Adrenal gland (tissue), 12 donors: ENCODE results near the gene TMEM214. TPM values are rescaled to one million over a fixed set of nuclear protein-coding genes. Genes with fewer than 3 reads are reported as not detected.
A peak's percentile ranks its signal among the peaks of the same experiment; 100 is the strongest.

ENCODE experiments used
- DNase-seq, 7 donors: peaks; one replicate each; pipeline ENCODE4 v3.0.0-alpha.2; 2019 to 2020
- H3K27ac ChIP-seq, 5 donors: fragments of 200-600 bp; sonication (generic) in 4 of 5; 1 replicate in 3 of 5; 2 replicates in 2 of 5; pipeline versions ENCODE4 v1.5.1 to v1.8.0; 2016 to 2020; ENCODE audit warnings: mild to moderate bottlenecking in 1 of 5
- H3K27me3 ChIP-seq: fragments of 200-600 bp; 2 replicates; pipeline ENCODE4 v1.8.0; 2021
- H3K36me3 ChIP-seq, 2 donors: fragments of 200-600 bp; replicated peaks in 1 of 2; 1 replicate in 1 of 2; 2 replicates in 1 of 2; pipeline versions ENCODE4 v1.5.1 to v1.8.0; 2018 to 2022
- H3K4me1 ChIP-seq, 2 donors: fragments of 200-600 bp; replicated peaks in 1 of 2; 1 replicate in 1 of 2; 2 replicates in 1 of 2; pipeline versions ENCODE4 v1.5.1 to v1.8.0; 2018 to 2021
- H3K4me3 ChIP-seq, 4 donors: fragments of 200-600 bp; sonication (generic) in 3 of 4; one replicate each; pipeline ENCODE4 v1.5.1; 2016 to 2018
- H3K9me3 ChIP-seq, 3 donors: fragments of 200-600 bp; sonication (generic) in 1 of 3; replicated peaks in 1 of 3; 1 replicate in 2 of 3; 2 replicates in 1 of 3; pipeline versions ENCODE4 v1.5.1 to v1.8.0; 2016 to 2021
- POLR2A ChIP-seq, 2 donors: fragments of 450-650 bp; IDR thresholded peaks; one replicate each; pipeline ENCODE4 v1.6.1; 2017; ENCODE audit warnings: antibody characterized with exemption in 2 of 2, mild to moderate bottlenecking in 2 of 2, moderate library complexity in 1 of 2
- WGBS, 4 donors: extraction: QIAGEN DNeasy Blood & Tissue Kit in 2 of 4; methylation state at CpG; one replicate each; pipeline versions ENCODE4 v1.1.5 to v1.1.7; 2013 to 2017; 5-methylcytosine and 5-hydroxymethylcytosine counted together
- intact Hi-C, 2 donors: fragments of 100-400 bp; cut with DNase I; formaldehyde crosslinking; loops; one replicate each; pipeline versions ENCODE4 v1.14.1 to v1.15.0; 2022 to 2023
- polyA plus RNA-seq, 3 donors: library from polyadenylated mRNA; stranded (reverse); fragments of 200-250 nt in 2 of 3; fragments of 350-450 nt in 1 of 3; fragmentation: Illumina TruSeq in 1 of 3; extraction: RNeasy Lipid Tissue Mini Kit (QIAGEN cat#74804) in 1 of 3; gene quantifications; one replicate each; pipeline ENCODE4 v1.2.3, GENCODE V29; 2013 to 2014
- total RNA-seq, 9 donors: library from RNA; depleted of rRNA in 4 of 9; stranded (reverse); fragments of >200 nt in 4 of 9; fragments of 120-200 nt in 1 of 9; fragmentation: NEBNext Ultra II Directional in 1 of 9; extraction: Animal tissue kit (Norgen Biotek cat#: 25700) in 1 of 9; gene quantifications; one replicate each; pipeline versions ENCODE4 v1.1.0 to v1.2.4, GENCODE V29; 2013 to 2023
- TF ChIP-seq, protein P1 (sequence below), 6 experiments: fragments of 450-650 bp in 4 of 6; fragments of 200-600 bp in 2 of 6; sonication (generic) in 1 of 6; IDR thresholded peaks; 1 replicate in 5 of 6; 2 replicates in 1 of 6; pipeline versions ENCODE4 v1.5.1 to v1.8.0; 2016 to 2021; ENCODE audit warnings: antibody characterized with exemption in 6 of 6, mild to moderate bottlenecking in 2 of 6, moderate library complexity in 1 of 6
- donor health status: healthy with polysubstance abuse.
- donor health status: Bipolar disorder and iron deficiency.
- donor health status: DM: yes; HTN: yes; CAD: no.
- donor health status: DM: no; HTN: no; CAD: no.
- donor health status: DM: no; HTN: no; CAD: no.
- donor health status: DM: yes; HTN: yes; CAD: no.

Gene TMEM214
- total and polyA plus RNA-seq, 12 donors = 25.2 to 124 (median 60.1) TPM

GRCh38 chr2:27079233-27080139 lies 46.7 kb downstream of the TMEM214 start:
- Histone ChIP-seq H3K27ac (peak overlapping the region in 4 of 5 donors; percentile 32 to 81 (median 71)), H3K36me3 (peaks cover 0 to 6% of the 10 kb centered on the region in 2 donors), H3K9me3 (no peaks in the 10 kb centered on the region), H3K4me1 (peaks cover 8 to 32% of the 10 kb centered on the region in 2 donors), H3K4me3 (peak overlapping the region in 2 of 4 donors; percentile 0 to 51), H3K27me3 (no peaks in the 10 kb centered on the region)
- WGBS, 4 donors = 66 to 72% (median 69%) methylated on average over 13 to 14 of the region's 14 CpGs
- intact Hi-C loops = loop anchor here (5.0 to 10.0 kb wide), 4 partner anchors 45 to 115 kb away; partner anchors contain the start of gene TMEM214 (in 2 of the 2)
- DNase-seq = no peak
- TF ChIP-seq, protein P1, sequence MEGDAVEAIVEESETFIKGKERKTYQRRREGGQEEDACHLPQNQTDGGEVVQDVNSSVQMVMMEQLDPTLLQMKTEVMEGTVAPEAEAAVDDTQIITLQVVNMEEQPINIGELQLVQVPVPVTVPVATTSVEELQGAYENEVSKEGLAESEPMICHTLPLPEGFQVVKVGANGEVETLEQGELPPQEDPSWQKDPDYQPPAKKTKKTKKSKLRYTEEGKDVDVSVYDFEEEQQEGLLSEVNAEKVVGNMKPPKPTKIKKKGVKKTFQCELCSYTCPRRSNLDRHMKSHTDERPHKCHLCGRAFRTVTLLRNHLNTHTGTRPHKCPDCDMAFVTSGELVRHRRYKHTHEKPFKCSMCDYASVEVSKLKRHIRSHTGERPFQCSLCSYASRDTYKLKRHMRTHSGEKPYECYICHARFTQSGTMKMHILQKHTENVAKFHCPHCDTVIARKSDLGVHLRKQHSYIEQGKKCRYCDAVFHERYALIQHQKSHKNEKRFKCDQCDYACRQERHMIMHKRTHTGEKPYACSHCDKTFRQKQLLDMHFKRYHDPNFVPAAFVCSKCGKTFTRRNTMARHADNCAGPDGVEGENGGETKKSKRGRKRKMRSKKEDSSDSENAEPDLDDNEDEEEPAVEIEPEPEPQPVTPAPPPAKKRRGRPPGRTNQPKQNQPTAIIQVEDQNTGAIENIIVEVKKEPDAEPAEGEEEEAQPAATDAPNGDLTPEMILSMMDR (IDR thresholded peaks at IDR 0.05) = no peak
- no peak for TF ChIP-seq POLR2A (IDR thresholded peaks at IDR 0.05)

GRCh38 chr2:27080140-27080469 lies 47.3 kb downstream of the TMEM214 start:
- Histone ChIP-seq H3K36me3 (peaks cover 0 to 6% of the 10 kb centered on the region in 2 donors), H3K9me3 (no peaks in the 10 kb centered on the region), H3K27ac (peak overlapping the region in 2 of 5 donors; percentile 80 to 81), H3K27me3 (no peaks in the 10 kb centered on the region), H3K4me1 (peaks cover 8 to 26% of the 10 kb centered on the region in 2 donors), H3K4me3 (peak overlapping the region in 2 of 4 donors; percentile 0 to 51)
- intact Hi-C loops = loop anchor here (5.0 to 10.0 kb wide), 4 partner anchors 45 to 115 kb away; partner anchors contain the start of gene TMEM214 (in 2 of the 2)
- 56 to 81% (median 68%) methylated on average over 7 of the region's 7 CpGs for WGBS, 4 donors
- peak in 1 of 7 donors; percentile 60 for DNase-seq
- TF ChIP-seq, protein P1 (IDR thresholded peaks at IDR 0.05) = no peak
- no peak for TF ChIP-seq POLR2A (IDR thresholded peaks at IDR 0.05)

- intact Hi-C loops = loop anchor here (5.0 to 10.0 kb wide), 4 partner anchors 46 to 116 kb away; partner anchors contain the start of gene TMEM214 (in 2 of the 2)
- Histone ChIP-seq H3K9me3 (no peaks in the 10 kb centered on the region), H3K36me3 (peaks cover 0 to 6% of the 10 kb centered on the region in 2 donors), H3K4me3 (peak overlapping the region in 1 of 4 donors; percentile 51), H3K27me3 (no peaks in the 10 kb centered on the region), H3K4me1 (peaks cover 12 to 26% of the 10 kb centered on the region in 2 donors), H3K27ac (peak overlapping the region in 2 of 5 donors; percentile 80 to 81)
- no peak for DNase-seq
- 81 to 90% (median 88%) methylated on average over 9 to 14 of the region's 14 CpGs for WGBS, 4 donors
- TF ChIP-seq POLR2A (IDR thresholded peaks at IDR 0.05) = no peak
- TF ChIP-seq, protein P1 (IDR thresholded peaks at IDR 0.05) = no peak
These were observed 47.8 kb downstream of the TMEM214 start for GRCh38 chr2:27080603-27080936.

DNA sequence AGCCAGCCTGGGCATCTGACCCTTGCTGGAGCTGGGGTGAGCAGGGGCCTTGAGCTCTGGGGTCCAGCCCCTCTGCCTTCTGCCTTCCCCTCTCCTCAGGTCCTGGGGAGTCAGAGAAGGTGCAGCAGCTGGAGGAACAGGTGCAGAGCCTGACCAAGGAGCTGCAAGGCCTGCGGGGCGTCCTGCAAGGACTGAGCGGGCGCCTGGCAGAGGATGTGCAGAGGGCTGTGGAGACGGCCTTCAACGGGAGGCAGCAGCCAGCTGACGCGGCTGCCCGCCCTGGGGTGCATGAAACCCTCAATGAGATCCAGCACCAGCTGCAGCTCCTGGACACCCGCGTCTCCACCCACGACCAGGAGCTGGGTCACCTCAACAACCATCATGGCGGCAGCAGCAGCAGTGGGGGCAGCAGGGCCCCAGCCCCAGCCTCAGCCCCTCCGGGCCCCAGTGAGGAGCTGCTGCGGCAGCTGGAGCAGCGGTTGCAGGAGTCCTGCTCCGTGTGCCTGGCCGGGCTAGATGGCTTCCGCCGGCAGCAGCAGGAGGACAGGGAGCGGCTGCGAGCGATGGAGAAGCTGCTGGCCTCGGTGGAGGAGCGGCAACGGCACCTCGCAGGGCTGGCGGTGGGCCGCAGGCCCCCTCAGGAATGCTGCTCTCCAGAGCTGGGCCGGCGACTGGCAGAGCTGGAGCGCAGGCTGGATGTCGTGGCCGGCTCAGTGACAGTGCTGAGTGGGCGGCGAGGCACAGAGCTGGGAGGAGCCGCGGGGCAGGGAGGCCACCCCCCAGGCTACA lies 49.4 kb downstream of the TMEM214 start:
- intact Hi-C loops = loop anchor here (5.0 to 10.0 kb wide), 4 partner anchors 47 to 117 kb away; partner anchors contain the start of gene TMEM214 (in 2 of the 2)
- TF ChIP-seq POLR2A (IDR thresholded peaks at IDR 0.05) = no peak
- TF ChIP-seq, protein P1 (IDR thresholded peaks at IDR 0.05) = no peak
- DNase-seq = no peak
- WGBS, 4 donors = 77 to 90% (median 84%) methylated on average over 7 to 38 of the region's 38 CpGs
- peaks cover 0 to 6% of the 10 kb centered on the region in 2 donors for H3K36me3 ChIP-seq
- H3K4me3 ChIP-seq = no peak overlapping the region
- peaks cover 15 to 38% of the 10 kb centered on the region in 2 donors for H3K4me1 ChIP-seq
- H3K27ac ChIP-seq = peak overlapping the region in 2 of 5 donors; percentile 61 to 68
- no peaks in the 10 kb centered on the region for H3K27me3 ChIP-seq
- H3K9me3 ChIP-seq = no peaks in the 10 kb centered on the region
